ENCODE results near the gene THRB.

The THRB gene

GRCh38 chr3:24177201-24177600 is 317.4 kb downstream of the THRB start:
- DNase-seq (ENCODE audit: low spot score): no peak

- no peak for DNase-seq (ENCODE audit: low spot score)
Observed at GRCh38 chr3:24174614-24175013, 320.0 kb downstream of the THRB start.

GRCh38 chr3:24168977-24169376 is 325.7 kb downstream of the THRB start:
- no peak for DNase-seq (ENCODE audit: low spot score)

DNA sequence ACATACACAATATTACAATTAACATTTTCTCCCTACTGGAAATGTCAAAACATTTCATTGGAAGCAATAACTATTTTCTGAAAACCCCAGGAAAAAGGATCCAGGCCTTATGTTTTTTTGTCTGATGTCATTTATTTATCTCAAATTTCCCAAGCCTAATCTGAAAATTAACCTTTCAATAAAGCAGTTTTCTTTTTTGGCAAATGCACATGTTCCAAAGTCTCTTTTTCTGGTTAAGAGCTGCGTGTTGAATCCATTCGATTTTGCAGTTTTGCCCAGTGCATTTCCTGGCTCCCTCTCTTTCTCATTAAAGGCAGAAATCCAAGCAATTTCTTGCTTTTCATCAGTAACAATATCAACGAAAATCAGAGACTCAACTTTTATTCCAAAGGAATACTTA is 327.2 kb downstream of the THRB start:
- no peak for DNase-seq (ENCODE audit: low spot score)

GRCh38 chr3:24166515-24166914 is 328.1 kb downstream of the THRB start:
- no peak for DNase-seq (ENCODE audit: low spot score)

- no peak for DNase-seq (ENCODE audit: low spot score)
Observed at GRCh38 chr3:24165603-24165982, 329.1 kb downstream of the THRB start.

GRCh38 chr3:24164967-24165602 is 329.6 kb downstream of the THRB start:
- no peak for DNase-seq (ENCODE audit: low spot score)

DNA sequence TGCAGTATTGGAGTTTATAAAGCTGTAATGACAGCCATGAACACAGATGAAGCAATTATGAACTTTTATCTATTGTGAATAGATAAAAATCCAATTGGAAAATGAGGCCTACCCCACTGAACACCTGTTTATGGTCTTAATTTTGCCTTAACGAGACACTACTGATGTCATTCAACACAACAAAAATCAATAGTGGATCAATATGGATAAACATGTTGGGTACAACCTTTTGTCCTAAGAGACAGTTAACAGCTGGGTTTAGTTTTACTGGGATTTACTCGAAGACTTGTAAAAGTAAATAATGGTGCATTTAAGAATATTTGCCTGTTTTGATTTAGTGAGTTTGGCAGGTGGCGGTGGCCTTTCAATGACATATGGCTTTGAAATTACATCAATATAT is 331.7 kb downstream of the THRB start:
- no peak for DNase-seq (ENCODE audit: low spot score)

DNA sequence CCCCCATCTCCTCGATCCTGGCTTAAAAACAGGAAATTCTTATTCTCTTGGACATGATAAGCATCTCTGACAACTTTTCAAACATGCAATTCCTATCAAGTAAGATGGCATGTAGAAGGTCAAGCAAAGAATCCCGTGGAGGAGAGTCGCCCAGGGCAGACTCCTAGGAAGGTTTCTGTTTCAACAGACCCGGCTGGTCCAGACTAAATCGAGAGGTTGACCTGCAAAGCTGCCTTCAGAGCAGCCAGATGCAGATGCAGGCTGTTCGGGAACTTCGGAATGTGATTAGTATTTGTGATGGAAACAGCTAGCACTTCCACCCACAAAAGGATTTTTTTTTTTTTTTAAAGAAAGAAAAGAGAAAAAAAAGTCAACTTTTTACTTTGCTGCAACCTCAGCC is 332.8 kb downstream of the THRB start:
- no peak for DNase-seq (ENCODE audit: low spot score)

DNA sequence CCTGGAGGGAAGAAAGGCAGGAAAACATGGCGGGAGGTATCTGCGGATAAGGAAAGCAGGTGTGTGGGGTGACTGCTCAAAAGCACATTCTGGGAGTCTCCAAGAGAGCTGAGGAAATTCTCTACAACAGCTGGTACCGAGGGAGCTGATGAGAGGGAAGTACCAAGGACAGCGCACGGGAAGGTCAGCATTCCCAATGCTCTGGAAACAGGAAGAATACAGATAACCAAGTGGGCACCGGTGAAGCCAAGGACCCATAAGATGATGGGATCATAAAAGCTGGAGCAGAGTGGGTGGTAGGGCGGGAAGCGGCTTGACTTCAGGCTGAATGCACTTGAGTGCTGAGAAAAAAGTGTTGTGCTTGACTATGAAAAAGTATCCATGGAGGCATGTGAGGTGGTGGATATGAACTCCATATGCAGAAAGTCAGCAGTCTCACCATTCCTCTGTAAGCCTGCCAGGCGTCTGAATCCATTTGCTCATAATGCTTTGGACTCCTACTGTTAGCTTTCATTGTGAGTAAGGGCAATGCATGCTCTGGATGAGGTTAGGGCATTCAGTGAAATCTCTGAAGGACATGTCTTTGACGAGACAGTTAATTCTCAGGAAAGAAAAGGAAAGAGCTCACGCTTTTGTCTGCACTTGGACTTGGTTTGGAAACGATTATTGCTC is 334.1 kb downstream of the THRB start:
- DNase-seq (ENCODE audit: low spot score): no peak

GRCh38 chr3:24158761-24159454 is 335.7 kb downstream of the THRB start:
- no peak for DNase-seq (ENCODE audit: low spot score)

- DNase-seq (ENCODE audit: low spot score): no peak
Observed at GRCh38 chr3:24157106-24157505, 337.5 kb downstream of the THRB start.

GRCh38 chr3:24156466-24156865 is 338.2 kb downstream of the THRB start:
- no peak for DNase-seq (ENCODE audit: low spot score)

DNA sequence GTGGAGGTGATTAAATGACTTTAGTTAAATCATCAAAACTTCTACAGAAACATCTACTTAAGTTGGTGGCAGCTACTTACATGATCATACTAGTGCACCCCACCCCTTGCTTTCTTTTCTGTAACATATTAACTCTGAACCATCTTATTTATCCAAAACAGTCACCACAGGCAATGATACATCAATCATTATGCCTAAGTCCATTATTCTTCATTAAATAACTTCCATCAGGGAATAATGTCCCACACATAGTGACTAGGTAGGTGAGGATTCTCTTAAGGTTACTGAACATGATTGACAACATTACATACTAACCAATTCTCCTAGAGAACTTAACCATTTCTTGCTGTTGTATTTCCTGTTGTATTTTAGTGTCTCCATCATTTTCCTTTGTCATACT is 339.4 kb downstream of the THRB start:
- no peak for DNase-seq (ENCODE audit: low spot score)

DNA sequence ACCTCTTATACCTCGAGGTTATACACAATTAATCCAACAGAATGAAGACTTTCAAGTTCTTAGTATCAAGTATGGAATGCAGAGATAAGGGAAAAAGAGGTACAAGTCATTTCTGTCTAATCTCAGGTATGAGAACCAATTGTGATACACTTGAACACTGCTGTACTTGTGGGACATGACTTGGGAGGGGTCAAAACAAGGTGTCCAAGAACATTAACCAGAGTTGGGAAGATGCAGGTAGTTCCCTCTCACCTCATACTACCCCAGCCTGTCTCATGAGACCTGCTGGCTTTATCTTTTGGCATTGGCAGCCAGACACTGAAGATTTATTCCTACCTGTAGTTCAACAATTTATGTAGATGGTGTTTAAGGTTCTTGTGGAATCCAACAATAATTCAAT is 339.9 kb downstream of the THRB start:
- no peak for DNase-seq (ENCODE audit: low spot score)

DNA sequence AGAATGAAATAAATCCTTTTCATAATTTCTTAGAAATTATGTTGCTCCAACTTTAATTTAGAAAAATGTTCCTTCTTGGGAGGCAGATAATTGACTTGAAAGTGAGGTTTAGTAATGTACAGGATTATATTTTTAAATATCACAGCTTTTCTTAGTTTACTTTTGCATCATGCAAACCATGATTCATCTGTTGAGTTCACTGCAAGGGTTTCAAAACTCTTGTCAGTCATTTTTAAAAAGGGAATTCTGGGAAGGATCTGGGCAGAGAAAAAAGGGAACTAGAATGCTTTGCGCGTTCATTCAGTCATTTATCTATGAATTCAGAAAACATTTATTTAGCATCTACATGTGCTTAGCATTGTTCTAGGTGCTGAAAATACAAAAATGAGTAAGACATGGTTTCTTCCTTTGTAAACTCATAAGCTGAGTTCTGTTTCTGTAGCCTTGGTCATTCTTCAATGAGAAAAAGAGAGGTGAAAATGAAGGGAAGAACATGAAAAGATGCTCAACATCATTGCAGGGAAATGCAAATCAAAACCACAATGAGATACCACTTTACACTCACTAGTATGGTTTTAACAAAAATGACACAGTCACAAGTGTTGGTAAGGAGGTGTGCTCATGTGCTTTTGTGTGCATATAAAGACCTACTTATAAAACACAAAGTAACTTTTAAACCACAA is 340.5 kb downstream of the THRB start:
- no peak for DNase-seq (ENCODE audit: low spot score)

DNA sequence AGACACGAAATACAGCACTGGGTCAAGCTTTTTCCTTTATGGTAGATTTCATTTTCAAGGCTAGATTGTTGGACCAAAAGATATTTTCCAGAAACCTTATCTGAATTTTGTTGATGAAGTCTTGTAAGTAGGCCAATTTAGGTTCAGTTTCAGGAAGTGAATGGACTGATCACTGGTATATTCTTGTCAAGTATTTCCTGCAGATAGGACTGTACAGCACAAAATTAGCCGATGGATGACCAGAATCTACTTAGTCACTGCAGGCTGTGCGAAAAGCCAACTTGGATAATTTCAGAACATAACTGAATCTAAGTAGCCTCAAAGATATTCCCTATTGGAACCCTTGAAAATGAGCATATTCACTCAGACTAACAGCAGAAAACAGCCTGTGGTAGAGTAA is 343.1 kb downstream of the THRB start:
- DNase-seq (ENCODE audit: low spot score): no peak

- DNase-seq (ENCODE audit: low spot score): no peak
Observed at GRCh38 chr3:24149032-24149431, 345.6 kb downstream of the THRB start.

DNA sequence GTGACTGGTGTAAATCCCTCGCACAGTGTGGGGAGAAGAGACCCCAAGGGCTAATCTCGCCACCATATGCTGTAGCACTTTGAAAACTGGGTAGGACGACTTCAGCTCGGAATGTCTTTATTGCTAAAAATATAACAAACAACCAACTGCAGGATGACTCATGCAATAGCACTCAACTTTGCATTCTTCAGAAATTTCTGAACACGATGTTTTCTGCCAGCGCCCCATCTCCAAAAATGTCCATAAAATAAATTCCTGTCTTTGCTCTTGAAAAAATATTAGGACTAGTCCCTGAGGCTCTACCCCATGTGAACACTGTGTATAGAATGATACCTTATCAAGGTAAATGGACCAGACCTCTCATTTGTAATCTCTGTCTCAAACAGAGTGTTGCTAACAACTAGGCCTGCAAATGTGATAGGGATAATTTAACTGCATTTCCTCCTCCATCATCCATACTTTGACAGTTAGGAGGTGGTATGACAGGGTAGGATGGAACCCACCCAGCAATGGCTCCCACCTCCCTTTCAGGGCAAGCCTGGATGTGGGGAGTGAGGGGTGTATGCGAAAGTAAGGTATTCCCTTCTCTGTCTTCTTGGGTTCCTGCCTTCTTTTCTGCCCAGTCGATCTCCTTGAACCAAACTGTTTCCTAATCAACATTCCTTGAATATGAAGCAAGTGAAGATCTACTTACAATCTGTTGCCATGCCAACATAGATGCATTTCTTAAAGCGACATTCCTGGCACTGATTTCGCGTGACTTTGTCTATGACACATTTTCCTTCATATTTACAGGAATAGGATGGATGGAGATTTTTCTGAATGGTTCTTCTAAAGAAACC is 348.4 kb downstream of the THRB start:
- DNase-seq (ENCODE audit: low spot score): no peak

DNA sequence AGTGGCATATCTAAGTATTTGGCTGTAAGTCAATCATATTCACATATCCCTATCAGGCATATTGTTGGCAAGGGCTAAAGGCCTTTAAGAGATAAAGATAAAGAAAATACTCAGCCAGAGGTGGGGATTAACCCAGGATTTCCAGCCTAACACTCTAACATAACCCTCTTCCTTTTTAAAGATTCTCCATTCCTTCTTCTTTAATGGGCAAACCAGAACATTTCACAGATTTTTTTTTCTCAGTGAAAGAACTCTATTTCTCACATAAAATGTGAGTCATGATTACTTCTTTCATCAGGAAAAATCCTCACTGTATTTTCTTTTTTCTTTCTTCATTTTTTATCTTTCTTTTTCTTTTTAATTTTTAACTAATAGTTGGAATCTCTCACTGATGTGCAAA is 349.2 kb downstream of the THRB start:
- DNase-seq (ENCODE audit: low spot score): no peak

DNA sequence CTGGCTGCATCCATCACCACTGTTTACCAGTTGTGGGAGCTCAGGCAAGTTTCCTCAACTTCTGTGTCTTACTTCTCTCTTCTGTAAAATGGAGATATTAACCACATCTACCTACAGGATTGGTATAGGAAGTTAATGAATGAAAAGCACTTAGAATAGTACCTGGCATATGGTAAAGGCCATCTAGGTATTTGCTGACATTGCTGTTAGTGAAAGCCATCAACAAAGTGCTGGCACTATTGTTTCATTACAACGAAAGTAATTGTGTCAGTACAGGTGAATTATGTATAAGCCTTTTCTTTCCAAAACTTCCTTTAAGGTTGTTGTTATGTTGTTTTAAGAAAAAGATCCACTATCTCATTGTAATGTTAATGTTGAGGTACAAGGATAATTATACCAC is 352.5 kb downstream of the THRB start:
- DNase-seq (ENCODE audit: low spot score): no peak

DNA sequence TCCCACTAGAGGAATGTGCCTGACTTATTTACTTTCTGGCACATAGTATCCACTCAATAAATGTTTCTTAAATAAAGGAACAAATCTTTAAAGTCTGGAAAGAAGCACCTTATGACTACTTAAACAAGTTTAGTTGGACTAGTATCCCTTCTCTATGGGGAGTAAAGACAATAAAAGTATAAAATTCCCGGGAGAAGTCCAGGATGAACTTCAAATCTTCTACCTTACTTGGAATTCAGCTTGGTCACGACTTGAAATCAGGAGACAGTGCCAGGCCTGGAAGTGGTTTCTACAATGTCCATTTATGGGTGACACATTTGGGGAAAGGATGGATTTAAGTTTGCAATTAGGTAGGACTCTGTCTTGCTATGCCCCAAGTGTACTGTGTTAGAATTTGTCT is 353.1 kb downstream of the THRB start:
- DNase-seq (ENCODE audit: low spot score): no peak
